Measurements from ENCODE around the gene GDF11.
"Not testable (repeated sequence)": the region's sequence is repeated elsewhere in the genome, so short reads cannot be mapped to it uniquely, and the experiment has no call there.

- not testable (repeated sequence) for TF ChIP-seq ZNF768 (tag by site-specific recombination; IDR thresholded peaks at IDR 0.05); ZNF24 (tag by site-specific recombination; IDR thresholded peaks at IDR 0.05); REPIN1 (tag by site-specific recombination; IDR thresholded peaks at IDR 0.05; ENCODE audit: low read depth); SCRT1 (tag by site-specific recombination; IDR thresholded peaks at IDR 0.05; ENCODE audit: borderline replicate concordance)
- TF ChIP-seq, protein P1, sequence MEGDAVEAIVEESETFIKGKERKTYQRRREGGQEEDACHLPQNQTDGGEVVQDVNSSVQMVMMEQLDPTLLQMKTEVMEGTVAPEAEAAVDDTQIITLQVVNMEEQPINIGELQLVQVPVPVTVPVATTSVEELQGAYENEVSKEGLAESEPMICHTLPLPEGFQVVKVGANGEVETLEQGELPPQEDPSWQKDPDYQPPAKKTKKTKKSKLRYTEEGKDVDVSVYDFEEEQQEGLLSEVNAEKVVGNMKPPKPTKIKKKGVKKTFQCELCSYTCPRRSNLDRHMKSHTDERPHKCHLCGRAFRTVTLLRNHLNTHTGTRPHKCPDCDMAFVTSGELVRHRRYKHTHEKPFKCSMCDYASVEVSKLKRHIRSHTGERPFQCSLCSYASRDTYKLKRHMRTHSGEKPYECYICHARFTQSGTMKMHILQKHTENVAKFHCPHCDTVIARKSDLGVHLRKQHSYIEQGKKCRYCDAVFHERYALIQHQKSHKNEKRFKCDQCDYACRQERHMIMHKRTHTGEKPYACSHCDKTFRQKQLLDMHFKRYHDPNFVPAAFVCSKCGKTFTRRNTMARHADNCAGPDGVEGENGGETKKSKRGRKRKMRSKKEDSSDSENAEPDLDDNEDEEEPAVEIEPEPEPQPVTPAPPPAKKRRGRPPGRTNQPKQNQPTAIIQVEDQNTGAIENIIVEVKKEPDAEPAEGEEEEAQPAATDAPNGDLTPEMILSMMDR (tag by site-specific recombination; IDR thresholded peaks at IDR 0.05), result not testable (repeated sequence)
Observed at GRCh38 chr12:55758575-55758974, 15.7 kb downstream of the GDF11 start.
